RWPE2 (cell line): ENCODE data around the gene DCUN1D5.
"Not testable (repeated sequence)": the region's sequence is repeated elsewhere in the genome, so short reads cannot be mapped to it uniquely, and the experiment has no call there.

Experiments
- ATAC-seq: fragments of 200-7000 bp; cut with Tn5 transposase; 3 replicates; pipeline ENCODE4 v1.9.1; 2021; ENCODE audit warnings: low read depth
- DNase-seq: peaks from one replicate; pipeline ENCODE4 v3.0.0-alpha.2; 2020; ENCODE audit warnings: low spot score
- H3K27ac ChIP-seq: fragments of 450-650 bp; 2 replicates; pipeline ENCODE4 v1.5.1; 2017; ENCODE audit warnings: mild to moderate bottlenecking; ENCODE audit not compliant: poor library complexity, severe bottlenecking
- H3K27me3 ChIP-seq: fragments of 250-450 bp; sonication (Bioruptor Pico); 2 replicates; pipeline ENCODE4 v1.5.1; 2021; ENCODE audit warnings: mild to moderate bottlenecking, moderate library complexity; ENCODE audit not compliant: insufficient read depth, poor library complexity, severe bottlenecking
- H3K36me3 ChIP-seq: fragments of 250-450 bp; sonication (Bioruptor Pico); 2 replicates; pipeline ENCODE4 v1.5.1; 2020; ENCODE audit warnings: low read depth, mild to moderate bottlenecking, moderate library complexity
- H3K4me1 ChIP-seq: fragments of 250-450 bp; sonication (Bioruptor Pico); 2 replicates; pipeline ENCODE4 v1.5.1; 2021; ENCODE audit warnings: mild to moderate bottlenecking, moderate library complexity; ENCODE audit not compliant: insufficient read depth, poor library complexity, severe bottlenecking
- H3K4me3 ChIP-seq: fragments of 250-450 bp; sonication (Bioruptor Pico); 2 replicates; pipeline ENCODE4 v1.5.1; 2021; ENCODE audit warnings: mild to moderate bottlenecking, moderate library complexity; ENCODE audit not compliant: severe bottlenecking
- H3K9me3 ChIP-seq: fragments of 250-450 bp; sonication (Bioruptor Pico); 2 replicates; pipeline ENCODE4 v1.5.1; 2021; ENCODE audit warnings: mild to moderate bottlenecking, moderate library complexity; ENCODE audit not compliant: severe bottlenecking
- CTCF ChIP-seq: fragments of 450-650 bp; IDR thresholded peaks from one replicate; pipeline ENCODE4 v1.5.1; 2017; ENCODE audit warnings: mild to moderate bottlenecking, moderate library complexity; ENCODE audit not compliant: poor library complexity, severe bottlenecking

Gene DCUN1D5

DNA sequence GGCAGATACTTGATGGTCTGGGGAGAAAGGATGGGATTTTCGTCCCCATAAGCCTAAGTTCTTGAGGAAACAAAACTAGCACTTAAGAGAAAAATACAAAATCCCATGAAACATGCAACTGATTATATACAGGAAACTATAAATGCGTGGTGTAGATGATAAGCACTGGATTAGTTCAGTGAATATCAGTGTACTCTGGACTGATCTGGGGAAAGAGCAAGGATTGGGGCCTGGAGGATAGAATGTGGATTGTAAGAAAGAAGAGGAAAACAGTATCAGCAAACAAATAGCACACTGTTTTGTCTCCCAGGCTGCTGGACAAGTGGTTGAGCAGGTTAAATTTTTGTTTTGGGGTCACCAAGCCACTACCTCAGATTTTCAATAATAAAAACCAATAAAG lies 49.8 kb downstream of the DCUN1D5 start:
- Histone ChIP-seq H3K4me3 (no peak overlapping the region), H3K4me1 (no peaks in the 10 kb centered on the region), H3K9me3 (no peaks in the 10 kb centered on the region), H3K27me3 (no peaks in the 10 kb centered on the region), H3K36me3 (no peaks in the 10 kb centered on the region), H3K27ac (no peak overlapping the region)
- DNase-seq (no peak), ATAC-seq (no peak)
- TF ChIP-seq CTCF, result no peak

DNA sequence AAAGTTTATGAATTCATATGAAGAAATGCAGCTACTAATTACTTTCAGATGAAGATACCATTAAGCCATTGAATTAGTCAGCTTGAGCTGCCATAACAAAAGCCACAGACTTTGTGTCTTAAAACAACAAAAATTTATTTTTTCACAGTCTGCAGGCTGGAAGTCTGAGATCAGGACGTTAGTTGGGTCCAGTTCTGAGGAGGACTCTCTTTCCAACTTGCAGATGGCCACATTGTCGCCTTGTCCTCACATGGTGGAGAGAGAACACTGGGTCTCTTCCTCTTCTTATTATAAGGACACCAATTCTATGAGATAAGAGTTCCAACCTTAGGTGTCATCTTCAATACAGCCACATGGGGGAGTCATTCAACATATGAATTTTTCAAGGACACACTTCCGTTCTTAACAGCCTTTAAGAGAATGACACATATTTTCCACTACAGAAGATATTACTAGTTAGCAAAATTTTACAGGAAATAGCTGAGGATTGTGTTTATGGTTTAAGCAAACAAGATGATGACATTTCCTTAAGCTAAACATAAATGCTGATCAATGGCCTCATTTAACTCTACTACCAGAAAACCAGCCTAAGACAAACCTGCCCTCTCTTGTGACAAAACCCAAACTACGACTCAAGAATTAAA lies 56.0 kb downstream of the DCUN1D5 start:
- Histone ChIP-seq H3K4me1 (peaks cover 3% of the 10 kb centered on the region), H3K9me3 (no peaks in the 10 kb centered on the region), H3K36me3 (no peaks in the 10 kb centered on the region), H3K4me3 (no peak overlapping the region), H3K27me3 (no peaks in the 10 kb centered on the region), H3K27ac (no peak overlapping the region)
- DNase-seq (no peak), ATAC-seq (peak; percentile 73)
- peak; percentile 80 for TF ChIP-seq CTCF

- ATAC-seq (no peak), DNase-seq (no peak)
- no peaks in the 10 kb centered on the region for H3K27me3 ChIP-seq
- peaks cover 3% of the 10 kb centered on the region for H3K4me1 ChIP-seq
- H3K9me3 ChIP-seq, result no peaks in the 10 kb centered on the region
- TF ChIP-seq CTCF, result no peak
- no peaks in the 10 kb centered on the region for H3K36me3 ChIP-seq
- H3K4me3 ChIP-seq, result no peak overlapping the region
- H3K27ac ChIP-seq, result no peak overlapping the region
Observed at GRCh38 chr11:103035216-103035615, 56.7 kb downstream of the DCUN1D5 start.

DNA sequence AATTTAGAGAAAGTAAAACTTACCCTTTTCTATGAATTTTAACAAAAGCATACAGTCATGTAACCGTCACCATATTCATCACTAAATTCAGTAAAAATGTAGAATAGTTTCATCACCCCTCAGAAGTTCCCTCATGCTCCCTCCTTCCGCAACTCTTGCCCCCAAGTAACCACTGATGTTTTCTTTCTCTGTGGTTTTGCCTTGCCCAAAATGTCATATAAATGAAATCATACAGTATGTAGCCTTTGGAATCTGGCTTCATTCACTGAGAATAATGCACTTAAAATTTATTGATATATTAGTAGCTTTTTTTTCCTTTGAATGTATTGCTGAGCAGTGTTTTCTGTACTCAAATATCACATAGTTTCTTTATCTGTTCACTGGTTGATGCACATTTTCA lies 60.1 kb downstream of the DCUN1D5 start:
- Histone ChIP-seq H3K4me3 (no peak overlapping the region), H3K4me1 (peaks cover 3% of the 10 kb centered on the region), H3K27me3 (no peaks in the 10 kb centered on the region), H3K27ac (no peak overlapping the region), H3K9me3 (no peaks in the 10 kb centered on the region), H3K36me3 (no peaks in the 10 kb centered on the region)
- no peak for TF ChIP-seq CTCF
- ATAC-seq, result no peak
- no peak for DNase-seq

DNA sequence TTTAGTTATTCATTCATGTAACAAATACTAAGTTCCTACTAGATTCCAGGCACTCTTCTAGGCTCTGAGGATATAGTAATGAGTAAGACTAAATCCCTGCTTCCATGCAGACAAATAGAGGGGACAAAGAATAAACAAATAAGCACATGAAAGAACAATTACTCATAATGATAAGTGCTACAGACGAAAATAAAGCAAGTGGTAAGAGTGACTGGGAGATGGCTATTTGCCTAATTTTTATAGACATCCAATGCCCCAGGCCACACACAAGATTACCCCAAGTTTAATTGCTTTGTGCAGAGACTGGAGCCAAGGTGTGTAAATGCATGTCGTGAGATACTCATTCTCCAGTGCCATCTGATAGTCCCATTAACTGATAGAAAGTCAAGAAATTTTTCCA lies 62.6 kb downstream of the DCUN1D5 start:
- H3K4me3 ChIP-seq, result no peak overlapping the region
- H3K36me3 ChIP-seq, result no peaks in the 10 kb centered on the region
- TF ChIP-seq CTCF, result no peak
- no peaks in the 10 kb centered on the region for H3K9me3 ChIP-seq
- ATAC-seq (no peak), DNase-seq (no peak)
- no peaks in the 10 kb centered on the region for H3K27me3 ChIP-seq
- H3K27ac ChIP-seq, result no peak overlapping the region
- H3K4me1 ChIP-seq, result no peaks in the 10 kb centered on the region

- H3K36me3 ChIP-seq, H3K9me3 ChIP-seq, H3K27ac ChIP-seq, H3K4me1 ChIP-seq, H3K27me3 ChIP-seq, ATAC-seq, DNase-seq, H3K4me3 ChIP-seq: not testable (repeated sequence)
Observed at GRCh38 chr11:103028304-103029020, 63.5 kb downstream of the DCUN1D5 start.
